NK-92 (cell line): ENCODE data around the gene PEMT.

Experiments
- DNase-seq: peaks from one replicate; lab custom pipeline; 2025; ENCODE audit not compliant: unreplicated experiment; lab: John Stamatoyannopoulos, UW

Gene PEMT

DNA sequence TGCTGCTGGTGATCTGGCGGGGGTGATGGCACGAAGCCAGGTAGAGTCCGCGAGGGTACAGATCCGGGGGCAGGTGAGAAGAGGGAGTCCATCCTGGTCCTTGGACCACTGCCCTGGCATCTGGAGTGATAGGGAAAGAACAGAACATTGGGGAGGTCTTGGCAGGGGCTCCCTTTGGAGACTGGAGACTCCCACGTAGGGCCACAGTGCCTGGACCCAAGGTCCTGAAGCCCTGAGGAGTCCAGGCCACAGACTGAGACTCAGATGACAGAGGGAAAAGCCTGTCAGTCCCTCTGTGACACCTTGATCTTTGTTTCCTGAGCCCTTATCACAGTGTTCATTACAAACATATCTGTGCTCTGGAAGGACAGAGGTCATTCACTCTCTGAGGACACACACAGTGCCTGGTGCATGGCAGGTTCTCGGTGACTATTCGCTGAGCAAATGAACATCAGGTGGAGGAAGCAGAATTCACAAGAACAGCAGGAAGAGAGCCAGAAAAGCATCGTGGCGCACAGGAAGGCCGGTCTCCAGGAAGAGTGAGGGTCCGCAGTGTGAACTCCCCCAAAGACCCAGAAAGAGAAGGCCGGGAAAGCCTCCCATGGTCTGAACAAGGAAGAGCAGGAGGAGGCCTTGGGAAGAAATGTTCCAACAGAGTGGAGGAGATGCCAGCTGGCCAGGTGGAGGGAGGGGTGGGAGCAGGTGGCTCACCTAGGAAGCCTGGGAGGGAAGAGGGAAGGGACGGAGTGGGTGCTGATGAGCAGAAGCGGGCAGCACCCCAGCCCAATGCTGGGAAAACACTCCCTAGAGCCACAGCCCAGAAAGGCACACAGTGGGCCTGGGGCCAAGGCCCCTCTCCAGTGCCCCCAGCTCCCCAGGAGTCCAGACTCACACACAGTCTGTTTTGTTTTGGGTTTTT lies 20.5 kb downstream of the PEMT start:
- no peak for DNase-seq

DNA sequence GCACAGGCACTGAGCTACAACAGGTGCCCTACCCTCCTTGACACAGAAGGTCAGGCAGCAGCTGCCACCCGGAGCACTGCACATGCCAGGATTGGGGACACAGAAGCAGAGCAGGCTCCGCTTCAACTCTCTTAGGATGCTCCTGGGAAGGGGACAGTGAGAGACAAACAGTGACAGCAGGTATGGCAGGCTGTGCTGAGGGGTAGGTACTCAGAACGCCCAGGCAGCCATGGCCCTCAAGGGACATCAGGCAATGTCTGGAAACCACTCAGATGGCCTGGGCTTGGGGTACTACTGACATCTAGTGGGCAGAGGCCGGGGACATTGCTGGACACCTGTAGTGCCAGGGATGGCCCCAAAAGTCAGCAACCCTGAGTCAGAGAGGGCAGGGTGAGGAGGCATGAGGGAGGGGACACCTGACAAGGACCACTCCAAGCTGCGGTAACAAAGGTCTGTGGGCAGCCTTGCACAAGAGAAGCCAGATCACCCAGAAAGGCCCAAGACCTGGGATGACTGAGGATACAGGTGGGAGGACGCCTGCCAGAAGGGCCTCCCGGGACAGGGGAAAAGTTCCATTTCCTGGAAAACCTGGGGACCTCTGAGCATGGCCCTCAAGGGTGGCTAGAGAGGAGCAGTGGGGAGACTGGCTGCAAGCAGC lies 21.2 kb downstream of the PEMT start:
- DNase-seq: no peak

DNA sequence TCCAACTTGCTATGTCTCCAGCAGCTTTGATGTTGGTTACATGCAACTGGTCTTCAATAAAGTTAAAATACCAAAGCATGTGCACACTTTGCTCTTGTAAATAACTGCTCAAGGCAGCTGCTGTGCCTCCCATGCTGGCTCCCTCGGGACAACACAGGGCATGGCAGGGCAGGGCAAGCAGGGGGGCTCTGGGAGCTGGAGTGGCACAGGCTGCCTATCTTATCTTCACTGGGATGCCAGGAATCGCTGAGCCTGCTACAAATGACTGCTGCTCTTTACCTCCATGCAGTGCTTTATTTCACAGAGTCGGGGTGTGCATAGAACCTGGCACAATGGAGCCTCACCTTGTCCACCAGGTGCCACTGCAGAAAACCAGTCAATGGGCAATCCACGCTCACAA lies 21.8 kb downstream of the PEMT start:
- DNase-seq: no peak

- DNase-seq: no peak
These were observed 22.7 kb downstream of the PEMT start for GRCh38 chr17:17568772-17569195.

DNA sequence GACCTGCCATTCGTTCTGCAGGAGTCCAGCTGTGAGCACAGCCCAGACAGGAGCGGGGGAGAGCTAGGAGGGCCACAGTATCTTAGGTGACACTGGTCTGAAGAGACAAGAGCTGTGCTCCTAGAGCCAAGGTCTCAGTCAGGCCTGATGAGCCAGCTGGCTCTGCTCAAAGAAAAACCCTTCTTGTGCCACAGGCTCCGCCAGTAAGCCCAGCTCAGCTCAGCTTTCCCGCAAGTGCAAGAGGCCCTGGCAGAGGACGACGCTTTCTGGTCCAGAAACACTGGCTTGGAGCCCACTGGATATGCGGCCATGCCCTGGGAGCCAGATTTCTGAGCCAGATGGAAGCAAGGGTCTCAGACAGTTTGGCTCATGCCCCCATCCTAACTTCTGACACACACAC lies 23.9 kb downstream of the PEMT start:
- DNase-seq: no peak

GRCh38 chr17:17566896-17567513 lies 24.5 kb downstream of the PEMT start:
- no peak for DNase-seq

DNA sequence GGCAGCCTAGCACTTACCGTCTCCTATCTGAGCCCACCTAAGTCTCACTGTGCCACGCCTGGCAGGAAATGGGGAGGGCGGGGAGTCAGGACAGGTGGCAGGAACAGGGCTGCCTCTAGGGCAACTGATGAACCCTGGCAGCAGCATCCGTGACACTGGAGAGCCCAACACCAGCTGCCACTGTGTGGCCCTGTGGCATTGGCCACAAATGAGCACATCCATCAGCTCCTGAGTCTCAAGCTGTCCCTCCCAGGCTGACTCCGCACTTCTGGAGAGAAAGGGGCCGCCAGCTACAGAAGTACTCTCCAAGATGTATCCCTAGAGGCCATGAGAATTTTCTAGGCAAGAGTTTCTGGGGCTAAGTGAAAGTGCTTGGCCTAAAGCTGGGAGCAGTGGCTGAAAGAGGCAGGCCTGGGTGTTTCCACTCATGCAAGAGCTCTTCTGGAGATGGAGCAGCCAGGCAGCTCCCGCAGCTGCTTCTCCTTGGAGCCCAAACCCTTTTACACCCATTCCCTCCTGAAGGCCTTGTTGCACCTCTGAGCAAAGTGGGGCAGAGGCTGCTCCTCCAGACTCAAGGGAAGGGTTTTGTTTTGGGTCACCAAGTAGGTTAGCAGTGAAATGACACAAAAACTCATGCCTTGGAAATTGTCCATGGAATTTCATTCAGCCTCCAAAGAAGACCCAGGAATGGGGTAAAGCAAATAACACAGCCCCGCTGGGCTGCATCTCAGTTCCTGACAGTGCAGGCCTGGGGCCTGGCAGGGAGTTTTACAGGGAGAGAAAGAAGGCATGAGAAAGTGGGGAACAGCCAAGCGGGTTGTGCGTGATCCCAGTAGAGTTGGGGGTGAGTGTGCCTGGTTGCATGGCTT lies 25.8 kb downstream of the PEMT start:
- DNase-seq: no peak

DNA sequence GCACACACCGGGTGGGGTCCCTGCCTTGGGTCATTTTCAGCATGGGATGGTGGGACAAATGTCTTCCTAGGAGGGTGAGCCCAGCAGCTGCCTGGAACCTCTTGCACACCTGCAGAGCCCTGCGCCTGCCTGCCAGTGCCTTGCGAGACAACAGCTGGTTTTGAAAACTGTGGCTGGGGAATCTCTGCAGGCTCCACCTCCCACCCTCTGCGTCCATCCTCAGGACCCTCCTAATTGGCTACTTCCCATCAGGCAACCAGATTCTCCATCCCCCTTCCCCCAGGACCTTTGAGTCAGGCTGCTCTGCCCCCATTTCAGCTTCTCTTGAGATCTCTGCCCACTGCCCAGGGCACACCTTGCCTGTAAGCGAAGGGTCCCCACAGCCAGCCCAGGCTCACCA lies 26.6 kb downstream of the PEMT start:
- DNase-seq: no peak

DNA sequence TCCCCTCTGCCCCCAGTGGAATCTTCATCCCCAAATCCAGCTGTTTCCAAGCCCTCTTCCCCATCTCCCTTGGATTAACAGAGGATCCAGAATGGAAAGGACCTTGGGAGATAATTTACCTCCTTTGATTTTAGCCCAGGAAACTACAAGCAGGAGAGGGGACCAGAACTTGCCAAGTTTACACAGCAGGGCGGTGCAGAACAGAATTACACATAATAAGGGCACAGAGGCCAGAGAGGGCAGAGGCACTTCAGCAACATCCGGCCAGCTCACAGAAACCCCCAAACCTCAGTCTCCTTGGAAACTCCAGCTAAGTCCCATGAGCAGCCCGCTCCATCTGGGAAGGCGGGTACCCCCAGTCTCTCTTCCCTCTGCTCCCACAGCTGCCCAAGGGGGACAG lies 27.2 kb downstream of the PEMT start:
- no peak for DNase-seq

- DNase-seq: no peak
These were observed 28.0 kb downstream of the PEMT start for GRCh38 chr17:17563530-17563929.

DNA sequence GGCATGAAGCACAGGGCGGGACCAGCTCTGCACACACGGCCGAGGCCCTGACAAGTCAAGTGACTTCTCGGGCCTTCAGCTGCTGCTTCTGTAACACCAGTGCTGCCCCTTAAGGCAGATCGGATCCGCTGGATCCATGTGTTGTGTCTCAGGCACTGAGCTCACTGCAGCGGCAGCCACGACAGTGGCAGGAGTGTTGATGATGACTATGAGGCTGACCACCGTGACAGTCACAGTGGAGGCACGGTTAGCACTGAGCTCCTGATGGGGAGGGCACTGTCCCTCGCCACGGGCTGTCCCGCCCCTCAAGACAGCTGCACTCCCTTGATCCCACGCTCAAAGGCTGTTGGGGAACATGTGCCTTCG lies 29.4 kb downstream of the PEMT start:
- DNase-seq: no peak

DNA sequence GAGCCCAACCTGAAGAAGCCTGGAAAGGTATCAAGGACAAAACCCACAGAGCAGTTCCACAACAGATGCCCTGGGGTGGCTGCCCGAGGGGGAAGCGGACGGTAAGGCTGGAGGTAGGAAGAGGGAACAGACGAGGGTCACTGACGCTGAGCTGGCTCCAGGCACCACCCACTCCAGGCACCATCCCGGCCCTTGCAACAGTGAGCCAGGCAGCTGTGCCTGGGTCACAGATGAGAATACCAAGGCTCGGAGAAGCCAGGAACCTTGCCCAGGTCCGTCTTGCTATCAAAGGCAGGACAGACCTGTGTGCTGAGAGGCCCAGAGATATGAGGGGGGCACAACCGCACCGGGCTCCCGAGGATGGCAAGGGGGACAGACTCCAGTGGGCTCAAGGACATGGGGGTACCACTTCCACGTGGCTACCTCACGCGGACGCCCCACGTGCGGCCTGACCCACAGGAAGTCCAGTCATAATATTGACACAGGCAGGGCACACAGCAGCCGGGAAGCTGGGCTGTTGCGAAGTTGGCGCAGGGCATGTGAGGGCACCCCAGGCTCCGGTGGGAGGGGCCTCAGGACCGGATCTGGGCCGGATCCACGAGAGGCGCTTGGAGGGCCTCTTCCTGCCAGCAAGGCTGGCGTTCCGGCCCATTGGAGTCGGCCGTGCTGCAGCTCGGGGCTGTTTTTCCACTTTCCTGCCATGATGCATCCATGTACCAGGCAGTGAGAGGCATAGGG lies 29.9 kb downstream of the PEMT start:
- DNase-seq: no peak

GRCh38 chr17:17560975-17561374 lies 30.5 kb downstream of the PEMT start:
- no peak for DNase-seq

DNA sequence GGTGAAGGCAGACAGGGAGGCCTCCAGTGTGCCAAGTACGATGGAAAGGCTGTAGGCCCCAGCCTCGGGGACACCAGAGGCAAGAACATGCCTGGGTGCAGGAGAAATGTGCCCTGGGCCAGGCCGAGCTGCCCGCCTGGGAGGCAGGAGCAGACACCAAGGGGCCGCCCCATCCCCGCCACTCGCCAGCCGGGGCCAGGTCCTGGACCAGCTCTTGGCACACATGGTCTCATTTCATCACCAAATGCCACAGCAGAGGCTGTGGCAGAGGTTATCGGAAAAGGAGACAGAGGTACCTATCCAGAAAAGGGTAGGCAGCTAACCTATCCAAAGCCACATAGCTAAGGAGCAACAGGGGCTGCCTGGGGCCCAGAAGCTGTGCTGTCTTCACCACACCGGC lies 31.3 kb downstream of the PEMT start:
- DNase-seq: no peak

DNA sequence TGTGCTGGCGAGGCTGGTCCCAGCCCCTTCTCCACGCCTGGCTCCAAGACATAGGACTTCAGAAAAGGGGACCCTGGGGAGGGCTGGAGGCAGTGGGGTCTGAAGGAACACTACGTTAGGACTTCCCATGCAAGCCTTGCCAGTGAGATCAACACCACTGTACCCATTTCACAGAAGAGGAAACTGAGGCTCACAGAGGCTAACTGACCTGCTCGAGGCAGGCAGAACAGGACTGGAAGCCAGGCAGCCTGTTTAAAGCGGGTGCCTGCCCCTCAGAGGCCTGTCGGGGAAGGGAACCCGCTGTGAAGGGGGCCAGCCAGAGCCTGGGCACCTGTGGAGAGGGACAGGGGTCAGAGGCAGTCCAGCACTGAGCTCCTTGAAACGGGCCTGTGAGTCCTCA lies 32.3 kb downstream of the PEMT start:
- no peak for DNase-seq

GRCh38 chr17:17558431-17558830 lies 33.1 kb downstream of the PEMT start:
- no peak for DNase-seq

DNA sequence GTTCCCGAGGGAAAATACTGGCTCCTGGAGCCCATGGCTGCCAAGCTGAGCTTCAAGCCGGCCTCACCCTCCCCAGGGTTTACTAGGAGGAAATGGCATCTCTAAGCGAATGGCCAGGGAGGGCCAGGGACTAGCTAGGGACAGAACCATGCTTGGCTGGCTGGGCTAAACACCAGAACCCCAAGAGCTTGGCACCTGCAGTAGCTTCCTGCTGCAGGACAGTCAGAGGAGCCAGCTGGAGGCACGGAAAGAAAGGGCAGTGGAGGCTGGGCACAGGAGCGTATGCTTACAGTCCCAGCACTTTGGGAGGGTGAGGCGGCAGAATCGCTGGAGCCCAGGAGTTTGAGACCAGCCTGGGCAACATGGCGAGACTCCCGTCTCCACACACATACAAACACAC lies 33.7 kb downstream of the PEMT start:
- DNase-seq: no peak

DNA sequence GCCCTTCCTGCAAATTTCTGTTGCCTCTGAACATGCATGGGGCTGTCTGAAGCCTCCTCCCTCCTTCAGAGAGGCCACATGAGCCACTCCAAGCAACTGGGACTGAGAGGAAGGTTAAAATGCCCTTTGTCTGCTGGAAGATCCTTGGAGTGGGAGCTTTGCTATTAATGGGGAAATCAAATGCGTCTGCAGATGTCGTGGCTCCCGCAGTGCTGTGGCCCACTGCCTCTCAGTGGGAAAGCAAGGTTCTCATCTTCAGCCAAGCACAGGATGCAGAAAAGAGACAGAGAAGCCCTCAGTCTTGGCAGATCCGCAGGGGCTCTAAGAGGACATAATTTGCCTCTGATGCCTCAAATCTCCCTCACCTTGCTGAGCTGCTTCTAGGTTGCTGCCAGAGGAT lies 34.8 kb downstream of the PEMT start:
- no peak for DNase-seq

- DNase-seq: no peak
These were observed 35.6 kb downstream of the PEMT start for GRCh38 chr17:17555906-17556305.

- DNase-seq: no peak
These were observed 36.4 kb downstream of the PEMT start for GRCh38 chr17:17555151-17555550.

- DNase-seq: no peak
These were observed 37.2 kb downstream of the PEMT start for GRCh38 chr17:17554266-17554665.
